ENCODE data around the gene NCAM2. TPM values are rescaled to one million over a fixed set of nuclear protein-coding genes. Genes with fewer than 3 reads are reported as not detected.

The NCAM2 gene
- total RNA-seq, 2 experiments from 2014 or later, result not detected

DNA sequence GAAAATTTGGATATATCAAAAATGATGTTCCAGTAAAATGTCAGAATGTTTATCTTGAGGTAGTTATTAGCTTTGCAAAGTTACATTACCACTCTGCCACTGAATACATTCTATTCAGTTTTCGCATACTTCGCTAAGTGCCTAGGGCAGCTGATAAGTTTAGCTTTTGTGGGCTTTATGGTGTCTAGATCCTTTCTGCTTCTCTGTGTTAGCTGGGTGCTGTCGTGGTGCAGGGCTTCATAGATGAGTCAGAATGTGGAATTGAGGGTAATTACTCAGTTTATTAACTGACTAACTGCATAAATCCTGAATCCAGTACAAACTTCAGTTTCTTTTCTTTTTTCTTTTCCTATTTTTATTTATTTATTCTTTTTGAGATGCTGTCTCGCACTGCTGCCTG is 21.5 kb downstream of the NCAM2 start:
- no peaks in the 10 kb centered on the region for H3K27me3 Mint-ChIP-seq
- ATAC-seq (no peak), DNase-seq (no peak)
- H3K27ac Mint-ChIP-seq, result no peak overlapping the region
- intact Hi-C loops (cut with micrococcal nuclease), result no loop called here
- CTCF ChIA-PET, result no interaction called here
- TF ChIP-seq, protein P1, sequence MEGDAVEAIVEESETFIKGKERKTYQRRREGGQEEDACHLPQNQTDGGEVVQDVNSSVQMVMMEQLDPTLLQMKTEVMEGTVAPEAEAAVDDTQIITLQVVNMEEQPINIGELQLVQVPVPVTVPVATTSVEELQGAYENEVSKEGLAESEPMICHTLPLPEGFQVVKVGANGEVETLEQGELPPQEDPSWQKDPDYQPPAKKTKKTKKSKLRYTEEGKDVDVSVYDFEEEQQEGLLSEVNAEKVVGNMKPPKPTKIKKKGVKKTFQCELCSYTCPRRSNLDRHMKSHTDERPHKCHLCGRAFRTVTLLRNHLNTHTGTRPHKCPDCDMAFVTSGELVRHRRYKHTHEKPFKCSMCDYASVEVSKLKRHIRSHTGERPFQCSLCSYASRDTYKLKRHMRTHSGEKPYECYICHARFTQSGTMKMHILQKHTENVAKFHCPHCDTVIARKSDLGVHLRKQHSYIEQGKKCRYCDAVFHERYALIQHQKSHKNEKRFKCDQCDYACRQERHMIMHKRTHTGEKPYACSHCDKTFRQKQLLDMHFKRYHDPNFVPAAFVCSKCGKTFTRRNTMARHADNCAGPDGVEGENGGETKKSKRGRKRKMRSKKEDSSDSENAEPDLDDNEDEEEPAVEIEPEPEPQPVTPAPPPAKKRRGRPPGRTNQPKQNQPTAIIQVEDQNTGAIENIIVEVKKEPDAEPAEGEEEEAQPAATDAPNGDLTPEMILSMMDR (IDR thresholded peaks at IDR 0.05), result no peak
- H3K4me1 Mint-ChIP-seq (ENCODE audit: low read depth), result no peaks in the 10 kb centered on the region
- H3K4me3 Mint-ChIP-seq, result no peak overlapping the region
- H3K9me3 Mint-ChIP-seq, result no peaks in the 10 kb centered on the region
- POLR2A ChIA-PET, result no interaction called here
- no peaks in the 10 kb centered on the region for H3K36me3 Mint-ChIP-seq (ENCODE audit: low read depth)

- intact Hi-C loops (cut with micrococcal nuclease), result no loop called here
- no peaks in the 10 kb centered on the region for H3K27me3 Mint-ChIP-seq
- no peaks in the 10 kb centered on the region for H3K9me3 Mint-ChIP-seq
- no peaks in the 10 kb centered on the region for H3K4me1 Mint-ChIP-seq (ENCODE audit: low read depth)
- ATAC-seq, result no peak
- TF ChIP-seq, protein P1 (IDR thresholded peaks at IDR 0.05), result no peak
- H3K27ac Mint-ChIP-seq, result no peak overlapping the region
- ChIA-PET POLR2A (no interaction called here), CTCF (no interaction called here)
- no peak overlapping the region for H3K4me3 Mint-ChIP-seq
- H3K36me3 Mint-ChIP-seq (ENCODE audit: low read depth), result no peaks in the 10 kb centered on the region
- DNase-seq, result no peak
These were observed 27.5 kb downstream of the NCAM2 start for GRCh38 chr21:21025742-21026141.

DNA sequence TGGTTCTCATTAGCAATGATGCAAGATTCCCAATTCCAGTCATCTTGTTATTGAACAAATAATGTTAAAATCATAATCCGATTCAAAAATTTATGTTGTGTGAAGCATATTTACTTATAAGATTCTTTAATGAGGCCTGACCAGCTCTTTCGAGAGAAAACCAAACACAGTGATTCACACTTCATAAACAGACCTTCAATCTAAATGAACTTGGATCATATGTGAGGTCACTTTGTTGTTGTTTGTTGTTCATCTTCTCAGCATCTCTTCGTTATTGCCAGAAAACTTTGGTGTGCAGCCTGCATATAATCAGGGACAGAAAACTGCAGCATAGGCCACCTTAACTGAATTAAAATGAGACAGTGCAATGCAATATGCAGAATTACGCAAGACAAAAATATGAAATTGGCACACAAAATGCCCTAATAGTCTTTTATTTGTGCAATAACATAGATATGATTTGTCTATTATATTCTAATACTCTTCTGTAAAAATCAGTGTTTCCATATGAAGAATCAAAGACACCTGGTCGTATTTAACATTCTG is 30.1 kb downstream of the NCAM2 start:
- ATAC-seq, result no peak
- TF ChIP-seq, protein P1 (IDR thresholded peaks at IDR 0.05), result no peak
- H3K36me3 Mint-ChIP-seq (ENCODE audit: low read depth), result no peaks in the 10 kb centered on the region
- ChIA-PET CTCF (no interaction called here), POLR2A (no interaction called here)
- H3K27me3 Mint-ChIP-seq, result no peaks in the 10 kb centered on the region
- no peak overlapping the region for H3K4me3 Mint-ChIP-seq
- no peak overlapping the region for H3K27ac Mint-ChIP-seq
- no peaks in the 10 kb centered on the region for H3K9me3 Mint-ChIP-seq
- no peaks in the 10 kb centered on the region for H3K4me1 Mint-ChIP-seq (ENCODE audit: low read depth)
- intact Hi-C loops (cut with micrococcal nuclease), result no loop called here
- no peak for DNase-seq

DNA sequence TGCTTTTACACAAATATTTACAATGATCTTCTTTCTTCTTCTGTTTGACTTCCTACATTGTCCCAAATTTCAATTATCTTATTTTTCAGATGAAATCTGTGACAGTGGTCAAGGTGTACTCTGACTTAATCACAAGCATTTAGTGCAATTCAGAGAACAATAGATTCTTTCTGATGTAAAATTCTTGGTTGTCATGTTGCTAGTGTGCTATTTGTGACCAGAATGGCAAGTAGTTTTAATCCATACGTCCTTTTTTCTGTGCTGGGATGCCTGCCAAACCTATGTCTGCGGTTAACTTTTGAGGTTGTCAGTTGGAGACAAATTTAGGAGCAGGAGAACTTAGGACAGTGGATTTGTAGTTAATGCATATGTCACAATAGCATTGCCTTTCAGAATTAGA is 31.0 kb downstream of the NCAM2 start:
- CTCF ChIA-PET, result no interaction called here
- TF ChIP-seq, protein P1 (IDR thresholded peaks at IDR 0.05), result no peak
- POLR2A ChIA-PET, result no interaction called here
- Mint-ChIP-seq H3K27me3 (no peaks in the 10 kb centered on the region), H3K4me1 (ENCODE audit: low read depth) (no peaks in the 10 kb centered on the region), H3K36me3 (ENCODE audit: low read depth) (no peaks in the 10 kb centered on the region), H3K27ac (no peak overlapping the region), H3K4me3 (no peak overlapping the region), H3K9me3 (no peaks in the 10 kb centered on the region)
- intact Hi-C loops (cut with micrococcal nuclease), result no loop called here
- no peak for DNase-seq
- ATAC-seq, result no peak

DNA sequence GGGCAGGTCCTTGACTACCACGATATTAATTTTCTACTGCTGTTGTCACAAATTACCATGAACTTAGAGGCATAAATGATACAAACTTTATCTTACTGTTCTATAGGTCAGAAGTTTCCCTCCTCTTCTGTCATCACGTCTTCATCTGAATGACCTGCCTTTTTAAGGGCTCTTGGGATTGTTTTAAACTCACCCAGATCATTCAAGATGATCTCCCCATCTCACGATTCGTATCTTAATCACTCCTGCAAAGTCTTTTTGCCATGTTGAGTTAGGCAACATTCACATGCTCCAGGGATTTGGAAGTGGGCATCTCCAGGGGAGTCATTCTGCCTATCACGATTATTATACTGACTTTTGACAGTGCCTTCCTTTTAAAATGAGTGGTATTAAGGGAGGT is 32.1 kb downstream of the NCAM2 start:
- no peaks in the 10 kb centered on the region for H3K36me3 Mint-ChIP-seq (ENCODE audit: low read depth)
- ATAC-seq (no peak), DNase-seq (no peak)
- H3K27me3 Mint-ChIP-seq, result no peaks in the 10 kb centered on the region
- ChIA-PET POLR2A (no interaction called here), CTCF (no interaction called here)
- no peak overlapping the region for H3K27ac Mint-ChIP-seq
- intact Hi-C loops (cut with micrococcal nuclease), result no loop called here
- H3K4me1 Mint-ChIP-seq (ENCODE audit: low read depth), result no peaks in the 10 kb centered on the region
- H3K4me3 Mint-ChIP-seq, result no peak overlapping the region
- TF ChIP-seq, protein P1 (IDR thresholded peaks at IDR 0.05), result no peak
- no peaks in the 10 kb centered on the region for H3K9me3 Mint-ChIP-seq

Measured in activated CD8-positive, alpha-beta T cell treated with anti-CD3 and anti-CD28 coated beads for 36 hours (primary cell).